ENCODE measurements around the gene IGFL4.

- TF ChIP-seq POLR2A (IDR thresholded peaks at IDR 0.05) (no peak), CTCF (IDR thresholded peaks at IDR 0.05) (peak in 1 of 3 experiments; percentile 5)
Observed at GRCh38 chr19:45994998-45995714, 45.6 kb downstream of the IGFL4 start, which contains the start of gene CCDC61.

Measured in testis (tissue), 2 donors.